GM21576 (cell line): ENCODE results near the gene TOMM70.
A peak's percentile ranks its signal among the peaks of the same experiment; 100 is the strongest.

Experiments
- ATAC-seq: cut with Tn5 transposase; IDR thresholded peaks from one replicate; pipeline ENCODE4 v1.9.1; 2021; ENCODE audit warnings: mild to moderate bottlenecking, moderate library complexity; ENCODE audit not compliant: unreplicated experiment

The TOMM70 gene

GRCh38 chr3:100412912-100413590 lies 12.2 kb upstream of the TOMM70 start:
- no peak for ATAC-seq

- ATAC-seq = no peak
Observed at GRCh38 chr3:100411091-100411982, 10.4 kb upstream of the TOMM70 start.

- ATAC-seq = no peak
Observed at GRCh38 chr3:100407977-100408532, 7.2 kb upstream of the TOMM70 start.

- ATAC-seq = no peak
Observed at GRCh38 chr3:100407164-100407563, 6.3 kb upstream of the TOMM70 start.

GRCh38 chr3:100404250-100404548 lies 3.3 kb upstream of the TOMM70 start:
- ATAC-seq = no peak

DNA sequence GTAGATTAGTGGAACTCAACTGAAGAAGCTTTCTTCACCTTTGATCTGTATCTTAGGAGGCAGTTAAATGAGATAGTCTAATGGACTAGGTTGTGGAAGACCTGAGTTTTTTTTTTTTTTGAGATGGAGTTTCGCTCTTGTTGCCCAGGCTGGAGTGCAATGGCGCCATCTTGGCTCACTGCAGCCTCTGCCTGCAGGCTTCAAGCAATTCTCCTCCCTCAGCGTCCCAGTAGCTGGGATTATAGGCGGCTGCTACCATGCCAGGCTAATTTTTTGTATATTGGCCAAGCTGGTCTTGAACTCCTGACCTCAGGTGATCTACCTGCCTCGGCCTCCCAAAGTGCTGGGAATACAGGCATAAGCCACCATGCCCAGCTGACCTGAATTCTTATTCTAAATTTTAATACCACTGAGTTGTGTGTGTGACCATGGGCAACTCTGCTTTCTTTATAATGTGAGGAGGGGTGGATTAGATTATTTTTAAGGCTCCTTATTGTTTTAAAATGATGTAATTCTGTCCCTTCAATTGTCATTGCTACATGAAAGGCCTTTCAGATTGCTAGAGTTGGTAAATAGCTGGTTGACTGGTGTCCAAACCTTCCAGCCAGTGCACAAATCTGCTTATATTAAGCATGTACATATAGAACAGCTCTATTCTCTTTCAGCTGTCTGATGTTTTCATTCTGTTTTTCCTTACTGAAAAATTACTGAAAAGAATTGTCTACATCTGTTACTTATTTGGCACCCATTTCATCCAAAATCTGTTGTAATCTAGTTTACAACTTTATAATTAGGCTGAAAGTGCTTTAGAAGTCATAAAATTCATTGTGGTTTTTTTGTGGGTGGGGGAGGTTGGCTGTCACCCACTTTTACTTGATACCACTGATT lies 2.7 kb upstream of the TOMM70 start:
- ATAC-seq = no peak

DNA sequence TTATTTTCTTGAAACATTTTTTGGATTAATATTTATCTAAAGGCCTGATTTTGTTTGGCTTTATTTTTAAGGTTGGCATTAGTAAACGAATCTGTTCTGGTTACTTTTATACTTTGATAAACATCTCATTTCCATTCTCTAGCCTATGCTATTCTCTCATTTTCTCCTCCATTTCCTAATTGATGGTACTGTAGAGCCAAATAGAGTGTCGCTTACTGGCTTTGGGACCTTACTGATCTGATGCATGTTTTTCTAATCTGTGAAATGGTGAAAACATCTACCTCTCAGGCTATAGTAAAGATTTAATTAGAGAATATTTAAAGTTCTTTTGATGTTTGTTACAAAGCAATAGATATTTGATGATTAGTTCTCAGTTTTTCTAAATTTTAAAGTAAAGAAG lies 2.0 kb upstream of the TOMM70 start:
- ATAC-seq = no peak

- ATAC-seq = no peak
Observed at GRCh38 chr3:100402256-100402655, 1.4 kb upstream of the TOMM70 start.

GRCh38 chr3:100401674-100402041 lies 769 bp upstream of the TOMM70 start:
- ATAC-seq = peak; percentile 9

- ATAC-seq = peak; percentile 2
Observed at GRCh38 chr3:100400419-100400779, 490 bp downstream of the TOMM70 start.

DNA sequence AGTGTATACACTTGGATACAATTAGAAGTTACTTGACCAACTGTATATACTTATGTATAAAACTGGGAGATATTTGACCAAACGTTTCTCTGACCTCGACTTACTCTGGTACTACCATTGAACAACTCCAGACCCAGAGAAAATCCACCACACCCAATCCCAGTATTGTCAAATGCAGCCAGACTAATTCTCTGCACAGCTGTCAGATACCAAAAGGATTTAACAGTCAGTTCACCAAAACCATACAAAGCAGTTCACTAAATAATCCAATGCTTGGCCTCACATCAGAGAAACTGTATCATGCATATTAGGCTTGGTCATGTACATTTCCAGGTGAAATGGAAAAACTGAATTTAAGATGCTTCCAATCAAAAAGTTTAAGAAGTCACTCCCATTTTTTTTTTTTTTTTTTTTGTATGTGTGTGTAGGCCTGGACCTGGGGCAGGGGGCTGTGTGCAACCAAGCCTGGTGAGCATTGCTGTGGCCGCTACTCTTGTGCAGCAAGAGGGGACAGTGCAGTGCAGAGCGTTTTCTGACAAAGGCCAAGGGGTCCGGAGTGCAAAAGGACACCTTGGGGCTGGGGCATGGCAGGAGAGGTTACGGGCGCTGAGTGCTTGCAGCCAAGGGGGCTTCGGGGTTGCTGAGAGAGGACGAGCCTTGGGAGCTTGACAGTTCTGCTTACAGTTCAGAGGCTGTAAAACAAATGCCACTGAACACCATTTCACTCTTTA lies 1.4 kb downstream of the TOMM70 start:
- no peak for ATAC-seq

DNA sequence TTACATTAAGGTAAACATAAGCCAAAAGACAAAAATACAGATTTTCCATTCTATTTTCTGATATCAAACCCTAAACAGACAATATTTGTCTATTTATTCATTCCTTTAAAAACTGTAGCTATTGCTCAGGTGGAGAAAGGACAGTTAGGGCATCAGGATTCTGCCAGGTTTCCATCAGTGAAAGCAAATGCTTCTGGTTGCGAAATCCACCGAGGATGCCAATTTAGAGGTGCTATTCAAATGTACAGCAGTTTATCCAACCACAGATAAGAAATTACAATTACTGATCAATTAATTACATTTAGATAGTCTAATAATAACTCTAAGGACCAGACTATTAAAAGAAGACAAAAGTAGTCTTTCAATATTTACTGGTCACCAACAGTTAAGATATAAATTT lies 3.9 kb downstream of the TOMM70 start:
- ATAC-seq = no peak

DNA sequence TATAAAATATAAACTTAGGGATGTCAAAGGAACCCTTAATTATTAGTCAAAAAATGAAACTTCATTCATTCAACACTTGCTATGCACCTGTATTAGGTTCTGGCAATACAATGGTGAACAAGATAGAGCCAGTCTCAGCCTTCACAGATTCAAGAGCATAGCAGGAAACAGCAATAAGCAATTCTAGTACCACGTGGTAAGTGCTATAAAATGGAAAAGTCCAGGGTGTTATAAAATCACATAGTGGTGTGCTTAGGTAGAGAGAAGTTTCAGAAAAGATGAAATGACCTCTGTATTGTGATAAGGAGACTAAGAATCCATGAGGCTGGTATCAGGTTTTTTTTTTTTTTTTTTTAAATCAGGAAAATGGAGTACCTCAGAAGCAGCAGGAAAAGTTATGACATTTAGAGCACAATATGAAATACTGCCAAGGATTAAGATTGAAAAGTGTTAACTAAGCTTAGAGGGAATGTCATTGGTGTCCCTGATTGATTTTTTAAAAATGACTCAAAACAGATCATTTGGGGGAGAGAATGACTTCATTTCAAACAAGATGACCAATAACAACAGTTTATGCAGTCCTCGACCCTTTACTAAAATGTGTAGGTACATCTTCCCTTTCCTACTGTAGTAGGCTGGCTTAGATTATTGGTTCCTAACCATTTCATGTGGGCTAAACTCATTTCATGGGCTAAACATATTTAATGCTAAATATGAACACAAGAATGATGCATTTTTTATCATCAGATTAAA lies 5.0 kb downstream of the TOMM70 start:
- no peak for ATAC-seq

DNA sequence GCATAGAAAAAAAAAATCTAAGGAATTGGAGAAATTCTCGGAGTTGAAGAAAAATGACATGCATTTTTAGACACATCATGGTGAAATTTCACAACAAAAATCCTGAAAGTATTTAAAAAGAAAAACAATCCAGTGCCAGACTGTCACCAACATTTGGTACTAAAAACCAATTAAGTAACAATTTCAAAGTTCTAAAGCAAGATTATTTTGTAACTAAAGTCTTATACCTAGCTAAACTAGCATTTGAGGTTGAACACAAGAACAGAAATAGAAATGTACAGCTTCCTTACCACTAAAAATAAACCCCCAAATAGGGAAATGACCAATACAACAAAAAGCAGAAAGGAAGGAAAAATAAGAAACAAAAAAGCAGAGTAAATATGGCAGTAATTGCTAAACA lies 11.9 kb downstream of the TOMM70 start:
- ATAC-seq = no peak

DNA sequence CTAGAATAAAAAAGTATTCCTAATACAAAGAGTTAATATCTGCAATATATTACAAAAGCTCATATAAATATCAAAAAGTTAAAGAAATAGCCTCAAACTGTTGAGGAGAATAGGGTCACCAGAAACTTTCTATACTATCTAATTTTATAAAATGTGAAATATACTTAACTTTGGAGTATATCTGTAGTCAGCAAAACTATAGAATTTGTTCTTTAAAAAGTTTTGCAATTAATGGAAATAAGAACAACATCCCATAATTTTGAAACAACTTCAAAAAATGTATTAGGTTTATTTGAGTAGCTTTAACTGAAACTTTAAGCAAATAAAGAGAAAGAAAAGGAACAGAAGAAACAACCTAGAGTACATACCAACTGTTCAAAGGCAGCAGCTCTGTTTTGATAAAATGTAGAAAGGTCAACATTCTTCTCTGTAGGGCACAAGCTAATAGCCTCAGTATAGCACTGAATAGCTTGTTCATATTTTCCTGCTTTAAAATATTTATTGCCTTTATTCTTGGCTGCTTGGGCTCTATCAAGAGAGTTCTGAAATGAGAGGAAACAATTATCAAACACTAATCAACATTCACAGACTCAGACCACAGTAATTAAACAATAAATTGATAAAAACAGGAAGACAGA lies 14.3 kb downstream of the TOMM70 start:
- ATAC-seq = no peak

- no peak for ATAC-seq
Observed at GRCh38 chr3:100384733-100385525, 16.0 kb downstream of the TOMM70 start.

DNA sequence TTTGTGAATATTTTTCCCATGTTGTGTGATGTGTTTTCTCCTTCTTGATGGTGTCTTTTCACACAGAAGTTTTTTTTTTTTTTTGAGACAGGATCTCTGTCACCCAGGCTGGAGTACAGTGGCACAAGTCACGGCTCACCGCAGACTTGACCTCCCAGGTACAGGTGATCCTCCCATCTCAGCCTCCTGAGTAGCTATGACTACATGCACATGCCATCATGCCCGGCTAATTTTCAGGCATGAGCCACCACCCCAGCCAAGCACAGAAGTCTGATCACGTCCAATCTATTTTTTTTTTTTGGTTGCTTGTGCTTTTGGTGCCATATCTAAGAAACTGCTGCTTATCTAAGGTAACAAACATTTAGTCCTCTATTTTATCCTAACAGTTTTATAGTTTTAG lies 24.6 kb downstream of the TOMM70 start:
- no peak for ATAC-seq

DNA sequence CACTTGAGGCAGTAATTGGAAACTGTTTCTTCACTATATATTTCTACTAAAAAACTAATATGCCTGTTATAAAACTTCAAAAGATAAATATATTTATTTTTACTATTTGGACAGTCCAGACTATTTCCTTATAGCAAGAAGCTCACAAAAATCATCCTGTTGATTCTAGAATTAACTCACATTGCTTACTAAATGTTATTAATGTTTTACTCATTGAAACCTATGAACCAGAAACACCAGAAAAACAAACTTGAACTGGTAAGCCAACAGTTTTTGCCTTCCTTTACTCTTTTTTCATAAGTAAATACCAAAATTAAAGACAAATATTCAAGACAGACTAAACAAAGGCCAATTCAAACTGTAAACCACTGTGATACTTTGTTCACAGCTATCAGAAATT lies 26.4 kb downstream of the TOMM70 start:
- no peak for ATAC-seq

DNA sequence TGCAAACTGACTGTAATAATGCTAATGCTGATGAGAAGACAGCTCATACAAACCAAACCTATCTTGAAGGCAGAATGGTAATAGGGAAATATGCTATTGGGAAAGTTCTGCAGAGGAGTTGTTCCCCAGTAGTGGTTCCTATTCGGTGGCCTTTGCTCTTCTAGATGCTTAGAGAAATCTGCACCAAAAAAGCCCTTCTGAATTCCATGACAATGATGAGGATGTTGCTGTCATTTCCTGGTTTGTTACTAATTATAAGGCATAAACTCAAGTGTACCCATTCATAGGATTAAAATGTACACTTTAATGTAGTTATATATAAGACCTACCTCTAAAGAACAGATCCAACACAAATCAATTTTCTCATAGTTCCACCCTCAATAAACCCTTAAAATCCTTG lies 30.1 kb downstream of the TOMM70 start:
- ATAC-seq = no peak
